Epithelial cell of proximal tubule (primary cell): ENCODE results near the gene TTLL11. TPM values are rescaled to one million over a fixed set of nuclear protein-coding genes. Genes with fewer than 3 reads are reported as not detected.

Source experiments
- DNase-seq: peaks from one replicate; pipeline ENCODE4 v3.0.0-alpha.2; 2011; ENCODE audit warnings: low read depth
- H3K4me3 ChIP-seq: 2 replicates; pipeline ENCODE4 v1.5.1; 2011; ENCODE audit warnings: low read depth, mild to moderate bottlenecking, low read length
- total RNA-seq: library from RNA; depleted of rRNA; stranded (reverse); fragments of >200 nt; gene quantifications from 2 replicates; pipeline ENCODE4 v1.2.3, GENCODE V29; 2015
- TF ChIP-seq, protein P1 (sequence below): conservative IDR thresholded peaks from 2 replicates; pipeline ENCODE4 v1.5.1; 2012; ENCODE audit warnings: low read depth, mild to moderate bottlenecking, low read length

TTLL11 gene
- total RNA-seq, 1 donor from 2014 or later: 0.75 TPM

DNA sequence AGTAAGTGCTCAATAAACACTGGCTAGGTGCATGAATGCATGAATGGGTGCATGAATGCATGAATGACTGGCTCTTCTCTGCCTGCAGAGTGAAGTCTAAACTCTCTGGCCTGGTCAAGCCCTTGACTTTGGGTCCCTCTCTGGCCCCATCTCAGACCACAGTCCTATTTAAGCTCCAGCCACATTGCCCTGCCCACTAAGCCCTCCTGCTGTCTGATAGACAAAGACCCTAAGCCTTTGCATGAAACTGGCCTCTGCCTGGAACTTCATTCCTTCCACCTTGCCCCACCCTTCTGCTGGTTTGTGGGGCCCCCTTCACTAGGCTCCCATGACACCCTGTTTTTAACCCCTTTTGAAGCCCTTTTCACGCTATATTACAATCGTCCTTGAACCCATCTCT lies 202.4 kb downstream of the TTLL11 start:
- no peak for DNase-seq
- H3K4me3 ChIP-seq: no peak overlapping the region
- TF ChIP-seq, protein P1, sequence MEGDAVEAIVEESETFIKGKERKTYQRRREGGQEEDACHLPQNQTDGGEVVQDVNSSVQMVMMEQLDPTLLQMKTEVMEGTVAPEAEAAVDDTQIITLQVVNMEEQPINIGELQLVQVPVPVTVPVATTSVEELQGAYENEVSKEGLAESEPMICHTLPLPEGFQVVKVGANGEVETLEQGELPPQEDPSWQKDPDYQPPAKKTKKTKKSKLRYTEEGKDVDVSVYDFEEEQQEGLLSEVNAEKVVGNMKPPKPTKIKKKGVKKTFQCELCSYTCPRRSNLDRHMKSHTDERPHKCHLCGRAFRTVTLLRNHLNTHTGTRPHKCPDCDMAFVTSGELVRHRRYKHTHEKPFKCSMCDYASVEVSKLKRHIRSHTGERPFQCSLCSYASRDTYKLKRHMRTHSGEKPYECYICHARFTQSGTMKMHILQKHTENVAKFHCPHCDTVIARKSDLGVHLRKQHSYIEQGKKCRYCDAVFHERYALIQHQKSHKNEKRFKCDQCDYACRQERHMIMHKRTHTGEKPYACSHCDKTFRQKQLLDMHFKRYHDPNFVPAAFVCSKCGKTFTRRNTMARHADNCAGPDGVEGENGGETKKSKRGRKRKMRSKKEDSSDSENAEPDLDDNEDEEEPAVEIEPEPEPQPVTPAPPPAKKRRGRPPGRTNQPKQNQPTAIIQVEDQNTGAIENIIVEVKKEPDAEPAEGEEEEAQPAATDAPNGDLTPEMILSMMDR: no peak

DNA sequence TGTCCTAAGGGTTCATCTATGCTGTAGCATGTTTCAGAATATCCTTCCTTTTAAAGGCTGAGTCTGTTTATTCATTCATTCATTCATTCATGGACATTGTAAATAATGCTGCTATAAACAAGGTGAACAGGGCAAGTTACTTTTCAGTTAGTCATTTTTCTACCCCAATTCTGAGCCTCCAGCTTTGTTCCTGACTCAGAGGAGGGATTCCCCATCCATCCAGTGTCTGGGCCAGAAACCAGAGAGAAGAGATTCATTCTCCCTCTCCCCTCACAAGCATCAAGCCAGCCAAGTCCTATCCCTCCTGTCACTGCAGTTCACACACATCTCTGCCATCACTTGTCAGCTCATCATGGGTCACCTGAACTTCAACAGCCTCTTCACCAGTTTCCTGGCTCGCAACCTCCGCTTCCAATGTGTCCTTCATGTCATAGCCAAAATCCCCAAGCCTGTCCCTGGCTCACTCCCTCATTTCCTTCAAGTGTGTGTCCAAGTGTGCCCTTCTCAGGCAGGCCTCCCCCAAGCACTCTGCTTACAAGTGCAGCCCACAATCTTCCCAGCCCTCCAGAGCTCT lies 203.0 kb downstream of the TTLL11 start:
- no peak for DNase-seq
- no peak overlapping the region for H3K4me3 ChIP-seq
- TF ChIP-seq, protein P1: no peak

DNA sequence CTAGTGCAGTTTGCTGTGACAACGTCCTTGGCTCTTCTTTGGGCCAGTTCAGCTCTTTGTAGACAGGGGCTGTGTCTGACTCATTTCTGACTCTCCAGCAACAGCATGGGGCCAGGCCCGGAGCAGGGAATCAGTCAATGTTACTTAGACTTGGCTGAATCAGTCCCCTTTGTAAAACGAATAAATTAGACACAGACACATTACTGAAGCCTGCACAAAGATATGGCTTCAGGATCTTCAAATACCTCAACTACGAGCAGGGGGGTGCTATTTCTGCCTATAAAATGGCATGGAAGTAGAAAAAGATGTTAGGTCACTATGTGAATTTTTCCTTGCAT lies 204.7 kb downstream of the TTLL11 start:
- TF ChIP-seq, protein P1: no peak
- DNase-seq: no peak

DNA sequence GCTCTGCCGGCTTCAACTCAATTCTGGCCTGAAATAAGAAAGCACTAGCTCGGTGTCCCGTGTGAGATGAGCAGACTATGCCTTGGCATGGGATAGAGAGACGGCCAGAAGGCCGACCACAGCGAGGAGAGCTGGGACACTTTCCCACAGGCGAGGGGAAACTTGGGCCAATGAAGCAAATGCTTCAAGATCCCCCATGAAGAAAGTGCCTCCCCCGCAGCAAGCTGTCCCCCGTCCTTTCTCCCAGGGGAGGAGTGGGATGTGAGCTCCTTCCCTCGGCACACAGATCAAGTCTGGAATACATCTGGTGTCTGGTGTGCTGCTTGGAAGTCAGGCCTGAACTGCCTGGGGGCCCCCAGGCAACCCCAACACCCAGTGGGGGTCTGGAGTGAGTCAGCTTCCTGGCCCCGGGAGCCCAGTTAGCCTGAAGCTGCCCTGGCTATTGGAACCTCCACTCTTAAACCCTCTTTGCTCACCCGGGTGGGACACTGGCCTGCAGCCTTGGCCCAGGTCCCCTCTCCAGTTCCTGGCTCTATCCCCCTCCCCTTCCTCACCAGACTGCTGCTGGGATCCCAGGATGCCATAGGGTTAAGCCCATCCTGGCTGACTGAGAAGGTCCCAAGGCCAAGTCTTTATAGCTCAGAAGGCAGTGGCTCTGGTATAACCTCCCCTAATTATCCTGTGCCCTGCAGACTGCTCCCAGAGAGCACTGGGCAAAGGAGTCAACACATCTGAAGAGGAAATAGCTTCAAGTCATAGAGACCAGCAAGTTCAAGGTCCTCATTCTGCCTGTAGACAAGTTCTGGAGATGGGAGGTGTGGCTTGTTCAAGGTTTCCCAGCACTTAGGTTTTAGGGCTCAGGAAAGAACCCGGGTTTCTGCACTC lies 205.3 kb downstream of the TTLL11 start:
- no peak for DNase-seq
- TF ChIP-seq, protein P1: no peak
- no peak overlapping the region for H3K4me3 ChIP-seq

More for the DNA sequence above, 204.7 kb downstream of the TTLL11 start:
- H3K4me3 ChIP-seq: no peak overlapping the region

DNA sequence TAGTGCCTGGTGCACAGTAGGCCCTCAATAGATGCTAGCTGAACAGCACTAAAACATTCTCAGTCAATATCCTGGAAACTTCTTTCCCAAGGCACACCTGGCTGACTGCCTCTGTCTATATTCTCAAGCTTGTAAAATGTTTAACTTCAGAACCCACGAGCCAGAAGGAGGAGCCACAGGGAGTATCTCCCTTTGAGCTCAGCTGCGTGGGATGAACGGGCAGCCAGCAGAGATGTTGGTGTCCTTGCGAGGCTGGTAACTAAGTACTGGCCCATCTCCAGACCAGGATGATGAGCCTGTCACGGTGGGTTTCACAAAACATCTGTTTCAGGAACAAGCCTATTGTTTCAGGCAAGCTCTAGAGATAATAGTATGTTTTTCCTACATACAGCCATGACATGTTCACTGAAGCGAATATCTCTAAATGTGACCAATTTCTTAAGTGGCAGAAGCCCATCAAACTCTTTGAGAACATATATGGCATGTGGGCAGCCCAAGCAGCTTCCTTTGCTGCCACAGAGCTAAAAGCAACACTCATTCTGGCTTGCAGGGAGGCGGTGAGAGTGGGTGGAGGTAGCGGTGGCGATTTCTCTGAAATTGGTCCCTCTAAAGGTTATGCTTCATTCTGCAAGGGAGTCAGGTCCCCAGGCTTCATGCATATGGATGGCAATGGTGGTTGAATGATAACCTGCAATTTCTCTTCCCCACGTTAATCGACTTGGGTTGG lies 206.2 kb downstream of the TTLL11 start:
- DNase-seq: no peak
- TF ChIP-seq, protein P1: no peak
- no peak overlapping the region for H3K4me3 ChIP-seq

DNA sequence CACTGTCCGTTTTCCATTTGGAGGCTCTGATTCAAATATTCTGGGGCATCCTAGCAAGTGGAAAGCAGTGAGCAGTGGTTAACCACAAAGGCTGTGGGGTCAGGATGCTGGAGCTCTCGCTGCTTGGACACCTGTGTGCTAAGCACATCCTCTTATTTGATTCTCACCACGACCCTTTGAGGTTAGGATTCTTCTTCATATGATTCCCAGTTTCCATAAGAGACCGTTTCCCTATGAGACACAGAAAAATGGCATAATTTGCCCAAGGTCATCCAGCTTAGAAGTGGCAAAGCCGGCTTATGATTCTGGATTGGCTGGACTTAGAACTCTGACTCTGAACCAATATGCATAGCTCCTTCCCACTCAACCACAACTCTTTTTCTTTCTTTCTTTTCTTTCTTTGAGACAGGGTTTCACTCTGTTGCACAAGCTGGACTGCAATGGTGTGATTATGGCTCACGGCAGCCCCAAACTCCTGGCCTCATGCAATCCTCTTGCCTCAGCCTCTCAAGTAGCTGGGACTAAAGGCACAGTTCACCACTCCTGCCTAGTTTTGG lies 207.7 kb downstream of the TTLL11 start:
- H3K4me3 ChIP-seq: no peak overlapping the region
- DNase-seq: peak; percentile 53
- TF ChIP-seq, protein P1: no peak
